GM18951 (cell line): Measurements from ENCODE around the gene BST1.

ENCODE experiments used
- POLR2A ChIP-seq: IDR thresholded peaks from 4 replicates; pipeline ENCODE4 v1.6.1; 2011; ENCODE audit warnings: mild to moderate bottlenecking; ENCODE audit not compliant: insufficient read length, insufficient read depth; ENCODE audit errors: extremely low read depth
- in situ Hi-C: fragments of 300-500 bp; cut with MboI; formaldehyde crosslinking; loops from one replicate; pipeline ENCODE4 v1.12.0; 2022; ENCODE audit warnings: low sequenced_read_pairs, mixed read lengths, inconsistent platforms; ENCODE audit not compliant: unreplicated experiment

BST1 gene

DNA sequence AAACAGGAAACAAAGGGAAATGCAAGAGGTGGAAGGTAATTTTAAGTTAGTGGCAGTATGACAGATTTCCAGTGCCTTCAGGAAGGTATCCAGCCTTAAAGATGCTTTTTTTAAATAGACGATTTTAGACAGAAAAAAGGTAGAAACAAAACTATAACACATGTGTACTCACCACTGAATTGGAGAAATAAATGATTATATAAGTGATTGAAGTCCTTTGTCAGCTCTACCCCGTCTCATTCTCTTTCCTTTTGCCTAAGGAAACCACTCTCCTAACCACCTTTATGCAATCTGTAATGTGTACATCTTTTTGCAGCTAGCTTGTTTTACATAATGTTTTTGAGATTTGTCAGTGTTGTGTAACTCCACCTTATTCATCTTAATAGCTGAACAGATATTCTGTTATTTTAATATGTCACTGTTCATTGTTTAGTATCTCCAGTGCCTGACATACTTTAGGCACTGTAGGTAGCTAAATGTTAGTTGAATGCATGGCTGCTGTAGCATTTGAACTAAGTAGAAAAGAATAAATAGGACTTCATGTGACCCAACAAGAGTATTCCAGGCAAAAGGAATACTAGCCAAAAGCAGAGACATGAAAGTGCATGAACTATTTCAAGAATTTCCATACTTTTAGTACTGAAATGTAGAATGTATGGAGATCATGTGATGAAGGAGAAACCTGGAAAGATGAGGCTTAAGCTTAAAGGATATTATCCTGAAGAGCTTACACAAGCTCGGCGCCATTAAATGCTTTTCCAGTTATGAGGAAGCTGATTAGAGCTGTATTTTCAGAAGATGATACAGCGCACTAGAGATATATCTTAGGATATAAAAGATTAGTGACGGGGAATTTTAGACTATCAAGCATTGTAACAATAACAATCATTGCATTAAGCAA, 20.4 kb upstream of the BST1 start:
- in situ Hi-C loops = no loop called here
- no peak for TF ChIP-seq POLR2A

DNA sequence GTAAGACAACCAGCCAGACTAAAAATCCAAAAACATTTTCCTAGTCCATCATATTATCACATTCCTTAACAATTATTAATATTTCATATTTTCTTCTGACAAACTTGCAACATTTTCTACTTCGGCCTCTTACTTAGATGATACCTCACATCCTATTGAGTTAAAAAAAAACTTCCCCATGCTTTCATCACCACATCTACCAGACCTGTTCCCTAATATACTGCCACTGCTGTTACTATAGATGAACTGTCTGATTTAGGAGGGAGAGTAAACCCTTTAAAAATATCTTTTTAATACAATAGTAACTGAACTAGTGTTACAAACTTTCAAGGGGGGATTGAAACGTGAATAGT, 19.7 kb upstream of the BST1 start:
- in situ Hi-C loops = no loop called here
- no peak for TF ChIP-seq POLR2A

DNA sequence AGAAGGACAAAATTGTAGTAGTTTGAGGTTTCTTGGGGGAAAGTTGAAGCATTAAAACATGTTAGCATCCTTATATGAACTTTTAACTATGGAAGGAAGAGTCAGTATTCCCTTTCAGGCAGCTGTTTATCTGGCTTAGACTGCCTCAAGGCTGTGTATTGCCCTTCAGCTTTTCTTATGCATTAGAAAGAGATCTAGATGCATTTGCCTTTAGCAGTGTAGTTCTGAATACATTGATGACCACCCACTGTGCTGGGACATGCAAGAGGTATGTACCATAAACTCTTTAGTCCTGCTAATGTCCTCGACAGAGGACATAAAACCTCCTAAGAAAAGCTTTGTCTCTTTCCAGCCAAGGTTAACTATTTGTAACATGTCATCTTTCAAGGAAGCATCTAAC, 18.4 kb upstream of the BST1 start:
- TF ChIP-seq POLR2A = no peak
- in situ Hi-C loops = no loop called here

DNA sequence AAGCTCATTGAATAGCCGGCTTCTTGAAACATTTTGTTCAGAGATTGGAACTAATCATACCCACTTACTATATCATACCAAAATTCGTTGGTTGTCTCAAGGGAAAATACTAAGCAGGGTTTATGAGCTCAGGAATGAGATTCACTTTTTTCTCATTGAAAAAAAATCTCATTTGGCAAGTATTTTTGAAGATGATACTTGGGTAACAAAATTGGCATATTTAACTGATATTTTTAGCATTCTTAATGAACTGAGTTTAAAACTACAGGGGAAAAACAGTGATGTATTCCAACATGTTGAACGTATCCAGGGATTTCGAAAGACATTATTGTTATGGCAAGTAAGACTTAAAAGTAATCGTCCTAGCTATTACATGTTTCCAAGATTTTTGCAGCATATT, 14.8 kb upstream of the BST1 start:
- no peak for TF ChIP-seq POLR2A
- in situ Hi-C loops = no loop called here

DNA sequence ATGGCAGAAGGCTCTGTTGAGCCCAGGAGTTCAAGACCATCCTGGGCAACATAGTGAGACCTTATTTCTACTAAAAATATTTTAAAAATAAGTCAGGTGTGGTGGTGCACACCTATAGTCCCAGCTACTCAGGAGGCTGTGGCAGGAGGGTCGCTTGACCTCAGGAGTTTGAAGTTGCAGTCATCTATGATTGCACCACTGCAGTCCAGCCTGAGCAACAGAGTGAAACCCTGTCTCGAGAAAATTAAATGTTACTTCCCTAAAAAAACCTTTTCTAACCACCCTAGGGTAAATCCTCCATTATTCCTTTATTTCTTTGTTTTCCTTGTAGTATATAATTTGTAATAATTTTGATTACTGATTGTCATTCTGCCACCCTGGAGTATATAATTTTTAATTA, 13.3 kb upstream of the BST1 start:
- in situ Hi-C loops = no loop called here
- no peak for TF ChIP-seq POLR2A

DNA sequence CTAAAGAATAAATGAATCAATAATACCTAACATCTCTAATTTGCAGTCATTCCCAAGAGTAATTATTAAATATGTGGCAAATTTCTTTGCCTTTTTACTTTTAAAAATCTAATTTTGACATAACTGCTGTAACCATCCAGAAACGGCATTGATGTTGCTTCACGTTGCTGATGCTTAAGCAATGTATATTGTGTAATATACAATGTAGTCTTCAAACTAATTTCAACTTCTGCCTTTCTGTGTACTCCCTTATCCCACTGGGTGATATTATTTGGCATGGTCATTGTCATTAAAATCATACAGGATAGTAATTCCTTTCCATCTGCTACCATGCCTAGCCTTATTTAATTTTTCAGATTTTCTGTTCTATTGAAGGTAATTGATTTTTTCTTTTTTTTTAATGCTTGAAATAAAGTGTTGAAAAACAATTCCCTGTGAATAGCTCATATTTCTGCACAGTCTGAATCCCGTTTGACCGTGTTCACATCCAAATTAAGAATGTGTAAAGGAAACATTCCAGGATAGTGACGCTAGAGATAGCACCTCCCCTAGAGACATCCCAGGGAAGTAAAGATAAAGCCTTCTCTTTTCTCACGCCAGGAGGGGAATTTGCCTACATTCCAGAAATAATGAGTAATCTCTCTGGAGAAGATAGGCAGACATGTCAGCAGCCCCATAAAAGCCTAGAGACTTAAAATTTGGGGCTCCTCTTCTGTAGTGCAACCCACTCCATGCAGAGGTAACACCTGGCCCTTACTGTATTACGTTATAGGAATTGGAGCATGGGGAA, 12.7 kb upstream of the BST1 start:
- TF ChIP-seq POLR2A = no peak
- in situ Hi-C loops = no loop called here

DNA sequence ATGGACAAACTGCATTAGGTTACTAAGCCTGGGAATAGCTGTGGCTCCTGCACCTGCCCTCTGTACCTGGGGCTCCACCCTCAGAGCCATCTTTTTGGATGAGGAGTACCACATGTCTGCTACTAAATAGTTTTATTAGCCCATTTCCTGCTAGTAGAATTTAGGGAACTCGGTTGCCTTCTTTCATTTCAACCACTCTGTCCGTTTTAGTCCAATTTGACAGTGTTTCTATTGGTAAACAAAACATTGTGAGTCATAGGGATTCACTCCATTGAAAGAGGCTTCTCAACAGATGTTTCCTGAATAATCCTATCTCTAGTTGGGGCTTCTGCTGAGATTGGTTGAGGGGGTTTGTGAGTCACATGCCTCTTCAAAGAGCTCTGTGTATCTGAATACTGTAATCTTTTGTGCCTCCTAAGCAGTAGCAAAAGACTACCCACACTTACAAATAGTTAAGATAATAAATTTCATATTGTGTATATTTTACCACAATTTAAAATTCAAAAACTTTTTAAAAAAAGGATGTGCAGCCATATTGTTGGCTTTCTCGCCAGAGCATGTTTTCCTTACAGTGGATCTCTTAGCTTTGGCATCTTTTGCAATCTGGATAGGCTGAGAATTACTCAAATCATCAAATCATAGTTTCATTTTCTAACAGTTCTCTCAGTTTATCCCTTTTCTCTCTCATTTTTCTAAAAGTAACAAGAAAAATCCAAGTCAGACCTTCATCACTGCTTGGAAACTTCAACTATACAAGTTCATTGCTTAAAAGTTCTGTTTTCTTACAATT, 11.3 kb upstream of the BST1 start:
- TF ChIP-seq POLR2A = no peak
- in situ Hi-C loops = no loop called here

DNA sequence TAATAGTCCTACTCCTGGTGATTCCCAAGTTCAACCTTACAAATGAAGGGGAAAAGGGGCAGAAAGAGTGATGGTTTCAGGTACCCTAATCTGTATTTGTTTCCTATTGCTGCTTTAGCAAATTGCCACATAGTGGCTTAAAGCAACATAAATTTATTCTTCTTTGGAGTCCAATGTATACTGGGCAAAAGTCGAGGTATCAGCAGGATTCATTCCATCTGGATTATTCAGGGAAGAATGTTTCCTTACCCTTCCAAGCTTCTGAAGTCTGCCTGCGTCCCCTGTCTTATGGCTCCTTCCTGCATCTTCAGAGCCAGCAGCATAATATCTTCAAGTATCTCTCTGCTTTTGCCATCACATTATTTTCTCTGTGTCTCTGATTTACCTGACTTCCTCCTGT, 10.3 kb upstream of the BST1 start:
- no peak for TF ChIP-seq POLR2A
- in situ Hi-C loops = no loop called here

DNA sequence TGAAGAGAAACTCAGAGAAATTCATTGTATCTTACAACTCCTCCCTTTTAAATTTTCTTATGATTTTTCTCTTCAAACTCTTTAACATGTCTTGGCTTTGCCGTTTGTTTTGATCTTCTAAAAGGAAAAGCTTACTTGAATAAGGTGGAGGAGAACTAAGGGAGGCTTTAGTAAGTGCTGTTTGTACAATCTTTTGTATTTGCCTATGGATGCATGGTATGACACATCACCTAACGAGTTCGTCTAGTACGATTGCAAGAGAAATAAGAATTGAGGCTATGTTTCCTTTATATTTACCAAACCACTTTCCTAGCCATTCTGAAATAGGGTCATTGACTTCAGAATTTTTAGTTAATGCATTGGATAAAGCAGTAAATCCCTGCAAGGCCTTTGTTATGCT, 8.4 kb upstream of the BST1 start:
- no peak for TF ChIP-seq POLR2A
- in situ Hi-C loops = no loop called here

DNA sequence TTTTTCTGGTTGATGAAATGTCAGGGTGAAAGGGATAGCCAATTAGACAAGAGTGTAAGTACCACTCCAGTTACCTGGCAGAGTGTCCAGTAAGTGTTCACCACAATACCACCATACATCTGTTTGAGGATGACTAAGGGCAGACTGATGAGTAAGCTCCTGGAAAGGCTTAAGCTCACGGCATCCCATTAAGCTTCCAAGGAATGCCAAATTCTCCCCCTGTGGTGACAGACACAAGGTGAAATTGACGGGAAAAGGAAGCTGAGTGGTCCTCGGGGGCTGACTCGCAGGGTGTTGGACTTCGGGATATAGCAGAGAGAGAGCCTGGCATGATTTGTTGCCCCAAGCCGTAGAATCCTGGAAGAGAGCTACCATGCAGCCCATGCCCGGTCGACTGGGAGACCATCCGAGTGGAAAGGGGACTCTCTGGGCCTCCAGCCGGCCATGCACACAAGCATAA, 7.6 kb upstream of the BST1 start:
- TF ChIP-seq POLR2A = no peak
- in situ Hi-C loops = no loop called here

DNA sequence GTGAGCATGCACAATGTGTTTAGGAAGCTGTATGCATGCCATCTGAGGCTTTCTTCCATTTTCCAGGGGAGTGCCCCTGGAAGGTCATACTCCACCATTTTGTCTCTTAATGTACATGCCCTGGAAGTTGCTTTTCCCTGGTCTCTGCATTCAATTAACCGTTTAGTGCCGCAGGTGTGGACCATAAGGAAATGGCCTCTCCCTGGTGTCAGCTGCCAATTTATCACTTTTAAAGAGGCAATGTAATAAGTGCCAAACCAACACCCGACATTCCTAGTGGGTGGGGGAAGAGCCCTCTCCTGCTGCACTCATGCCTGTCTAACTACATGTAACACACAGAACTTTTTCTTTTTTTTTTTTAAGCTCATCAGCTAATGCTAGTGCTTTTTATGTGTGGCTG, 7.1 kb upstream of the BST1 start:
- in situ Hi-C loops = no loop called here

DNA sequence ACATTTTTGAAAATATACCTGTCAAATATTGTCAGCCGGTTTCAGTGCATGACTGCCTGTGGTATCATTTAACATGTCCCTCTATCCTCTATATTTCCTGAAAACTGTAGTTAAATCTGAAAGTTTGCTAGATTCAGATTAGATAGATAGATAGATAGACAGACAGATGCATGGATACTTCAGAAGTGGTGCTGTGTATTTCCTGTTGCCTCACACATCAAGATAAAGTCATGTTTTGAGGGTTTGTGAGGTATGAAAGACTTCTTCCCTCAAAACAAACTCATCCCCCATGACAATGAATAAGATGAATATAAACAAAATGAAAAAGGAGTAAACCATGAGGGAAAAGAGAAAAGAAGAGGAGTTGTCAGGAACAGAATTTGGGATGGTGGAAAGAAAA, 6.0 kb upstream of the BST1 start:
- in situ Hi-C loops = no loop called here
- no peak for TF ChIP-seq POLR2A

More for the DNA sequence above, 7.1 kb upstream of the BST1 start:
- TF ChIP-seq POLR2A = no peak

DNA sequence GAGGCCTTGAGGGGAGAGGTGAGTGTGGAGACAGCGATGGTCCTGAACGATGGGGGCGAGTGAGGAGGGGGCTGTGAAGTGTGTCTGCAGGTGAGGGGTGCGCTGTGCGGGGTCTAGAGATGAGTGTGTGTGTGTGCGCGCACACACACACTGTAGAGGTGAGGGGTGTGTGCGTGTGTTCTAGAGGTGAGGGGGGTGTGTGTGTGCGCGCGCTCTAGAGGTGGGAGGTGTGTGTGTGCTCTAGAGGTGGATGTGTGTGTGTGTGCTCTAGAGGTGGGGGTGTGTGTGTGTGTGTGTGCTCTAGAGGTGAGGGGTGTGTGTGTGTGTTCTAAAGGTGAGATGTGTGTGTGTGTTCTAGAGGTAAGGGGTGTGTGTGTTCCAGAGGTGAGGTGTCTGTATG, 574 bp downstream of the BST1 start:
- no peak for TF ChIP-seq POLR2A
- in situ Hi-C loops = loop anchor here (25.0 kb wide), 1 partner anchor 259 kb away; the partner anchor contains the start of gene FGFBP2
